Measurements from ENCODE around the gene FUT3.
"Not testable (repeated sequence)": the region's sequence is repeated elsewhere in the genome, so short reads cannot be mapped to it uniquely, and the experiment has no call there.

FUT3 gene
- total RNA-seq, result 0 to 0.16 (median 0) reads per million in 18 experiments

GRCh38 chr19:5851302-5851701 lies at the start of gene FUT3:
TSS of gene FUT3 (minus strand) at chr19:5851449.
- no peak for DNase-seq

- no peak for DNase-seq
These were observed 49.7 kb upstream of the FUT3 start for GRCh38 chr19:5900976-5901375.

GRCh38 chr19:5899728-5900526 lies 48.7 kb upstream of the FUT3 start:
- no peak for DNase-seq

- DNase-seq, result no peak
These were observed 46.1 kb upstream of the FUT3 start for GRCh38 chr19:5897189-5897969.

- DNase-seq, result no peak
These were observed 45.3 kb upstream of the FUT3 start for GRCh38 chr19:5896365-5897076.

GRCh38 chr19:5895890-5896289 lies 44.6 kb upstream of the FUT3 start:
- no peak for DNase-seq

- DNase-seq, result no peak
These were observed 44.2 kb upstream of the FUT3 start for GRCh38 chr19:5895409-5895808.

- DNase-seq, result no peak
These were observed 43.6 kb upstream of the FUT3 start for GRCh38 chr19:5894704-5895349.

GRCh38 chr19:5893907-5894703 lies 42.9 kb upstream of the FUT3 start:
- no peak for DNase-seq

- no peak for DNase-seq
These were observed 42.2 kb upstream of the FUT3 start for GRCh38 chr19:5893296-5893903.

GRCh38 chr19:5892772-5893275 lies 41.6 kb upstream of the FUT3 start:
- DNase-seq, result no peak

GRCh38 chr19:5891938-5892771 lies 40.9 kb upstream of the FUT3 start:
- DNase-seq, result peak; percentile 11 to 38

GRCh38 chr19:5891572-5891937 lies 40.3 kb upstream of the FUT3 start:
- DNase-seq, result no peak

GRCh38 chr19:5890099-5890498 lies 38.9 kb upstream of the FUT3 start:
- no peak for DNase-seq

GRCh38 chr19:5889288-5889971 lies 38.2 kb upstream of the FUT3 start:
- no peak for DNase-seq

- peak; percentile 16 to 37 for DNase-seq
These were observed 33.0 kb upstream of the FUT3 start for GRCh38 chr19:5884065-5884811.

GRCh38 chr19:5883157-5883873 lies 32.1 kb upstream of the FUT3 start:
- DNase-seq, result not testable (repeated sequence)

- DNase-seq, result no peak
These were observed 31.2 kb upstream of the FUT3 start for GRCh38 chr19:5882421-5882968.
